Measurements from ENCODE around the gene HMCN2. TPM values are rescaled to one million over a fixed set of nuclear protein-coding genes. Genes with fewer than 3 reads are reported as not detected.

Gene HMCN2
- total and polyA plus RNA-seq, 2 experiments from 2014 or later = 0.50 to 0.54 TPM

DNA sequence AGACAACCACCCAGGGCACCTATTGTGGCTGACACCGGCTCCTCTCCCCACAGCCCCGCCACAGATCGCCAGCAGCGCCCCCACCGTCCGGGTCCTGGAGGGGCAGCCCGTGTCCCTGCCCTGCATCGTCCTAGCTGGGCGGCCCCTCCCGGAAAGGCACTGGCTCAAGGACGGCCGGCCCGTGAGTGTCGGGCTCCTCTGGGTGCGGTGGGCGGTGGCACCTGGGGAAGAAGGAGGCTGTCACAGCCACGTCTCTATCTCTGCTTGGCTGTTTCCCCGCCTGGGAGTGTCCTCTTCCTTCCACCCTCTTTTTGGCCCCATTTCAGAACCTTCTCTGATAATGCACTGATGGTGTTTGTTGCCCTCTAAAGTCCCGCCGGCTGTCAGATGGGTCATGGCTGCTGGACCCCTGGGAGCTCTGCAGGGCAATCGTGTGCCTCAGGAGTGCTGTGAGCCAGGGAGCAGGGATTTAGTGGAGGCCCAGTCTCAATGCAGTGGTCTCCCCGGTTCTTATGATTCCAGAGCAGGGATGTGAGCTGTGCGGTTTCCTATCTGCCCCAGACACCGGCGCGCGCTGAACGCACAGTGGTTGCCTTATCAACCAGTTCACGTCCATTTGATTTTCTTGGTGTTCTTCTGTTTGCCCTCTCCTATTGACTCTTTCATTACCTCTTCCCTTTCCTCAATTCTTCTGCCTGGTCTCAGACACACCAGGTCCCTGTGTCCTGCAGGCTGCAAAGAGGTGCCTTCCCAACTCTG is 55.3 kb downstream of the HMCN2 start:
- Histone ChIP-seq H3K4me1 (ENCODE audit: insufficient read depth) (peaks cover 14% of the 10 kb centered on the region), H3K9me2 (replicated peaks; ENCODE audit: insufficient read depth) (no peaks in the 10 kb centered on the region), H3K9me3 (ENCODE audit: low read depth) (no peaks in the 10 kb centered on the region), H3K4me3 (no peak overlapping the region), H3K4me2 (no peak overlapping the region), H4K20me1 (ENCODE audit: insufficient read depth, poor library complexity, severe bottlenecking) (no peaks in the 10 kb centered on the region), H3K27me3 (no peaks in the 10 kb centered on the region), H3K36me3 (replicated peaks; ENCODE audit: insufficient read depth, low read depth) (no peaks in the 10 kb centered on the region), H3K79me2 (no peaks in the 10 kb centered on the region), H3K27ac (no peak overlapping the region), H2AFZ (no peak overlapping the region)
- 55% methylated on average over 29 of the region's 29 CpGs for WGBS (ENCODE audit: low lambda C conversion rate, missing lambda C conversion rate)
- no peak for DNase-seq (ENCODE audit: low spot score)
- TF ChIP-seq EZH2phosphoT487 (IDR thresholded peaks at IDR 0.05; ENCODE audit: low read depth, severe bottlenecking, unreplicated experiment) (no peak), EZH2 (IDR thresholded peaks at IDR 0.05; ENCODE audit: borderline replicate concordance) (no peak)
- TF ChIP-seq, protein P1, sequence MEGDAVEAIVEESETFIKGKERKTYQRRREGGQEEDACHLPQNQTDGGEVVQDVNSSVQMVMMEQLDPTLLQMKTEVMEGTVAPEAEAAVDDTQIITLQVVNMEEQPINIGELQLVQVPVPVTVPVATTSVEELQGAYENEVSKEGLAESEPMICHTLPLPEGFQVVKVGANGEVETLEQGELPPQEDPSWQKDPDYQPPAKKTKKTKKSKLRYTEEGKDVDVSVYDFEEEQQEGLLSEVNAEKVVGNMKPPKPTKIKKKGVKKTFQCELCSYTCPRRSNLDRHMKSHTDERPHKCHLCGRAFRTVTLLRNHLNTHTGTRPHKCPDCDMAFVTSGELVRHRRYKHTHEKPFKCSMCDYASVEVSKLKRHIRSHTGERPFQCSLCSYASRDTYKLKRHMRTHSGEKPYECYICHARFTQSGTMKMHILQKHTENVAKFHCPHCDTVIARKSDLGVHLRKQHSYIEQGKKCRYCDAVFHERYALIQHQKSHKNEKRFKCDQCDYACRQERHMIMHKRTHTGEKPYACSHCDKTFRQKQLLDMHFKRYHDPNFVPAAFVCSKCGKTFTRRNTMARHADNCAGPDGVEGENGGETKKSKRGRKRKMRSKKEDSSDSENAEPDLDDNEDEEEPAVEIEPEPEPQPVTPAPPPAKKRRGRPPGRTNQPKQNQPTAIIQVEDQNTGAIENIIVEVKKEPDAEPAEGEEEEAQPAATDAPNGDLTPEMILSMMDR (IDR thresholded peaks at IDR 0.05; ENCODE audit: poor library complexity) = peak; percentile 19

DNA sequence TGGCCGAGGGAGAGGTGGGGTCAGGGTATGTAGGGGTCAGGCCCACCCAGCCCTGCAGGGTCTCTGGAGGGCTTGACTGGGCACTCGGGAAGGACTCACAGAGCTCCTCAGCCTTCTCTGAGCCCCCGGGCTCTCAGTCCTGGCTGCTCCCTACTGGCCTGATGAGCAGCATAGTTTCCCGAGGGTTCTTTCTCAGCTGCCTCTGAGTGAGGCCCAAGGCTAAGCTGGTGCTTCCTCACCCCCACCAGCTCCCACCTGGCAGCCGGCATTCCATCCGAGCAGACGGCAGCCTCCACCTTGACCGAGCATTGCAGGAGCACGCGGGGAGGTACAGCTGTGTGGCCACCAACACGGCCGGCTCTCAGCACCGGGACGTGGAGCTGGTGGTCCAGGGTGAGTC is 56.0 kb downstream of the HMCN2 start:
- Histone ChIP-seq H3K9me3 (ENCODE audit: low read depth) (no peaks in the 10 kb centered on the region), H4K20me1 (ENCODE audit: insufficient read depth, poor library complexity, severe bottlenecking) (no peaks in the 10 kb centered on the region), H3K4me1 (ENCODE audit: insufficient read depth) (peaks cover 14% of the 10 kb centered on the region), H3K27me3 (no peaks in the 10 kb centered on the region), H3K9me2 (replicated peaks; ENCODE audit: insufficient read depth) (no peaks in the 10 kb centered on the region), H3K27ac (no peak overlapping the region), H3K4me3 (no peak overlapping the region), H3K4me2 (no peak overlapping the region), H3K79me2 (no peaks in the 10 kb centered on the region), H3K36me3 (replicated peaks; ENCODE audit: insufficient read depth, low read depth) (no peaks in the 10 kb centered on the region), H2AFZ (no peak overlapping the region)
- no peak for DNase-seq (ENCODE audit: low spot score)
- 80% methylated on average over 14 of the region's 14 CpGs for WGBS (ENCODE audit: low lambda C conversion rate, missing lambda C conversion rate)
- no peak for TF ChIP-seq EZH2 (IDR thresholded peaks at IDR 0.05; ENCODE audit: borderline replicate concordance)
- TF ChIP-seq, protein P1 (IDR thresholded peaks at IDR 0.05; ENCODE audit: poor library complexity) = no peak

DNA sequence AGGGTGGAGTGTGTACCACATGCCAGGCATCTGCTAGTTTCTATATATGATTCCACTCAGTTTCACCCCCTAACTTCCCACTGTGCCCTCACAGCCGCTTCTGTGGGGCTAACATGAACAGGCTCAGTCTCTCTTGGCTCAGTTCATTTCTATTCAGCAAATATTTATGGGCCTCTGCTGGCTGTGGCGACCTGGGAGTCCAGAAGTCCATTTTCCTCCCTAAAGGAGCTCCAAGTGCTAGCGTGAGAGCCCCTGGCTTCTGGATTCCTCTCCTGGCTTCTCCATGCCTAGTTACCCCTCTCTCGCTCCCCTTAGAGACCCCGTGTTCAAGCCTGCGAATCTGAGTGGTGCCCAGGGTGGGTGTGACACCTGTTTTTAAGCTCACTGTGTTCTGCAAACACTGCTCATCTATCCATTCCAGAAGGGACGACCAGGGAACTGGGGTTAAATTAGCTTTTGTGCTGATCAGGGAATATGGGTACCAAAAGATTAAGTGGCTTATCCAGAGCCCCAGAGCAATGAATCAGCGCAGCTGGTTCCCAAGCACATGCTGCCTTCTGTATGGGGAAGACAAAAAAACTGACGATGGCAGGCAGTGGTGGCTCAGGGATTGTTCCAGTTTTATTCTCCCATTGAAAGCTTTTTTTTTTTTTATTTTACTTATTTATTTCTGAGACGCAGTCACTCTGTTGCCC is 57.6 kb downstream of the HMCN2 start:
- Histone ChIP-seq H3K9me2 (replicated peaks; ENCODE audit: insufficient read depth) (no peaks in the 10 kb centered on the region), H3K4me1 (ENCODE audit: insufficient read depth) (peaks cover 15% of the 10 kb centered on the region), H3K27ac (peak overlapping the region; percentile 67), H3K36me3 (replicated peaks; ENCODE audit: insufficient read depth, low read depth) (no peaks in the 10 kb centered on the region), H3K4me2 (peak overlapping the region; percentile 51), H4K20me1 (ENCODE audit: insufficient read depth, poor library complexity, severe bottlenecking) (no peaks in the 10 kb centered on the region), H3K4me3 (no peak overlapping the region), H3K27me3 (no peaks in the 10 kb centered on the region), H2AFZ (no peak overlapping the region), H3K79me2 (no peaks in the 10 kb centered on the region), H3K9me3 (ENCODE audit: low read depth) (no peaks in the 10 kb centered on the region)
- TF ChIP-seq EZH2 (IDR thresholded peaks at IDR 0.05; ENCODE audit: borderline replicate concordance) (no peak), EZH2phosphoT487 (IDR thresholded peaks at IDR 0.05; ENCODE audit: low read depth, severe bottlenecking, unreplicated experiment) (no peak)
- TF ChIP-seq, protein P1 (IDR thresholded peaks at IDR 0.05; ENCODE audit: poor library complexity) = no peak
- DNase-seq (ENCODE audit: low spot score) = peak; percentile 35
- 73% methylated on average over 10 of the region's 10 CpGs for WGBS (ENCODE audit: low lambda C conversion rate, missing lambda C conversion rate)

Measured in hepatocyte (in vitro differentiated cells).